Omental fat pad (tissue), 4 donors: Measurements from ENCODE around the gene CTRB2. TPM values are rescaled to one million over a fixed set of nuclear protein-coding genes. Genes with fewer than 3 reads are reported as not detected.

ENCODE experiments used
- ATAC-seq: fragments of 150-250 bp; one replicate; pipeline ENCODE4 v1.9.1; 2016; ENCODE audit warnings: mild to moderate bottlenecking, moderate library complexity; ENCODE audit not compliant: low FRiP score
- DNase-seq: peaks from one replicate; pipeline ENCODE4 v3.0.0-alpha.2; 2019; ENCODE audit warnings: low spot score
- total RNA-seq, 4 donors: library from RNA; depleted of rRNA; stranded (reverse); fragments of >200 nt; gene quantifications; one replicate each; pipeline ENCODE4 v1.1.0, GENCODE V29; 2016
- TF ChIP-seq, protein P1 (sequence below), 3 donors: fragments of 450-650 bp; IDR thresholded peaks; one replicate each; pipeline ENCODE4 v1.5.1; 2016 to 2017; ENCODE audit warnings: antibody characterized with exemption in 3 of 3, mild to moderate bottlenecking in 3 of 3, moderate library complexity in 2 of 3

The CTRB2 gene
- total RNA-seq, 4 donors from 2014 or later, result not detected

GRCh38 chr16:75181630-75182029 is 25.3 kb downstream of the CTRB2 start:
- TF ChIP-seq, protein P1, sequence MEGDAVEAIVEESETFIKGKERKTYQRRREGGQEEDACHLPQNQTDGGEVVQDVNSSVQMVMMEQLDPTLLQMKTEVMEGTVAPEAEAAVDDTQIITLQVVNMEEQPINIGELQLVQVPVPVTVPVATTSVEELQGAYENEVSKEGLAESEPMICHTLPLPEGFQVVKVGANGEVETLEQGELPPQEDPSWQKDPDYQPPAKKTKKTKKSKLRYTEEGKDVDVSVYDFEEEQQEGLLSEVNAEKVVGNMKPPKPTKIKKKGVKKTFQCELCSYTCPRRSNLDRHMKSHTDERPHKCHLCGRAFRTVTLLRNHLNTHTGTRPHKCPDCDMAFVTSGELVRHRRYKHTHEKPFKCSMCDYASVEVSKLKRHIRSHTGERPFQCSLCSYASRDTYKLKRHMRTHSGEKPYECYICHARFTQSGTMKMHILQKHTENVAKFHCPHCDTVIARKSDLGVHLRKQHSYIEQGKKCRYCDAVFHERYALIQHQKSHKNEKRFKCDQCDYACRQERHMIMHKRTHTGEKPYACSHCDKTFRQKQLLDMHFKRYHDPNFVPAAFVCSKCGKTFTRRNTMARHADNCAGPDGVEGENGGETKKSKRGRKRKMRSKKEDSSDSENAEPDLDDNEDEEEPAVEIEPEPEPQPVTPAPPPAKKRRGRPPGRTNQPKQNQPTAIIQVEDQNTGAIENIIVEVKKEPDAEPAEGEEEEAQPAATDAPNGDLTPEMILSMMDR (IDR thresholded peaks at IDR 0.05), result no peak
- ATAC-seq (no peak), DNase-seq (no peak)

DNA sequence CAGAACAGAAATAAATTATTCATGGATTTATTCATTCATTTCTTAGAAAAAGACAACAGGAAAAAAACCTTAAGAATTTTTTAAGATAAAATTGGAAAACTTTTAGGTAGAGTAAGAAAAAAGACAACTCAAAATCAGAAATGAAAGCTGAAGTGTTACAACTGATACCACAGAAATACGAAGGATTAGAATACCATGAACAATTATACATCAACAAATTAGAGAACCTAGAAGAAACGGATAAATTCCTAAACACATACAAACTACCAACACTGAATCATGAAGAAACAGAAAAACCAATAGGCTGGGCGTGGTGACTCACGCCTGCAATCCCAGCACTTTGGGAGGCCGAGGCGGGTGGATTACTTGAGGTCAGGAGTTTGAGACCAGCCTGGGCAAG is 27.8 kb downstream of the CTRB2 start:
- DNase-seq (no peak), ATAC-seq (no peak)
- TF ChIP-seq, protein P1 (IDR thresholded peaks at IDR 0.05), result no peak

DNA sequence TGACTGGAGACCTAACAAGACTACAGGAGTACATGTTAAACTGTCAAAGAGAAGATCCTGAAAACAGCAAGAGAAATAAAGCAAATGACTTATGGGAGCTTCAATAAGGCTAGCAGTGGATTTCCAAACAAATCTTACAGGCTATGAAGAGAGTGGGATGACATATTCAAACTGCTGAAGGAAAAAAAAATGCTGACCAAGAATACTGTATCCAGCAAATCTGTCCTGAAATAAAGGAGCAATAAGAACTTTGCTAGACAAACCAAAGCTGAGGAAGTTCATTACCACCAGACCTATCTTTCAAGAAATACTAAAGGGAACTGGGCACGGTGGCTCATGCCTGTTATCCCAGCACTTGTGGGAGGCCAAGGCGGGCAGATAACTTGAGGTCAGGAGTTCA is 30.0 kb downstream of the CTRB2 start:
- TF ChIP-seq, protein P1 (IDR thresholded peaks at IDR 0.05), result no peak
- DNase-seq (no peak), ATAC-seq (no peak)

- DNase-seq (no peak), ATAC-seq (no peak)
- TF ChIP-seq, protein P1 (IDR thresholded peaks at IDR 0.05), result no peak
Measured at GRCh38 chr16:75175074-75175473, 31.9 kb downstream of the CTRB2 start.

DNA sequence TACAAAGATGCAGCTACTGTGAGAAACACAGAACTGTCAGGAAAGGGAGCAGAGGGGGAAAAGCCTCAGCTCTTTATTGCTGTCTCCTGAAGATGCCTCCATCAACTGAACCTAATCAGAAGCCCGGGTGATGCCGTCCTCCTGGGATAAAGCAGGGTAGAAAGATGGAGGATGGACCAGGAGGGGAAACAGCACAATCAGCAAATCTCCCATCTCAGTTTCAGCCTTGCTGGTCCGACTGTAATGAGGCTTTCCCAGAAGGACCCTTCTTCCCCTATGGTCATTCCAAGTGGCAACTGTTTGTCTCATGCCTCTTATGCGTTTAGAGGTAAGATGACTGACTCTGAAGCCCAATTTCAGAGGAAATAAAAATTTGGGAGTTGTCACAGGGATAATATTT is 34.4 kb downstream of the CTRB2 start:
- ATAC-seq (no peak), DNase-seq (no peak)
- TF ChIP-seq, protein P1 (IDR thresholded peaks at IDR 0.05), result no peak

GRCh38 chr16:75169899-75170405 is 37.0 kb downstream of the CTRB2 start:
- no peak for DNase-seq
- TF ChIP-seq, protein P1 (IDR thresholded peaks at IDR 0.05), result no peak
- ATAC-seq, result no peak

- TF ChIP-seq, protein P1 (IDR thresholded peaks at IDR 0.05), result no peak
- ATAC-seq, result no peak
- DNase-seq, result no peak
Measured at GRCh38 chr16:75160386-75160785, 46.6 kb downstream of the CTRB2 start.

Other genes starting within 250 kb of the CTRB2 start
- gene WDR59, start 222.0 kb downstream of the CTRB2 start, total RNA-seq, result 10 to 100 TPM; 16.3 to 30.6 (median 21.8) TPM
- gene ZNRF1, start 208.1 kb downstream of the CTRB2 start, total RNA-seq, result 10 to 100 TPM in 3 of 4 donors, 1 to 10 TPM in 1; 7.5 to 20.7 (median 15.1) TPM
- gene LDHD, start 90.4 kb downstream of the CTRB2 start, total RNA-seq, result 10 to 100 TPM; 10.2 to 52.5 (median 17.4) TPM
- gene ZFP1, start 58.6 kb downstream of the CTRB2 start, total RNA-seq, result 10 to 100 TPM in 1 of 4 donors, 1 to 10 TPM in 3; 5.5 to 12.6 (median 7.0) TPM
- gene CTRB1, start 11.8 kb upstream of the CTRB2 start, total RNA-seq, result under 1 TPM in 1 of 4 donors, not detected in 3; 0.69 TPM
- 10 to 100 TPM; 30.1 to 98.0 (median 38.0) TPM for gene BCAR1, start 44.5 kb upstream of the CTRB2 start, total RNA-seq
- 10 to 100 TPM; 37.5 to 54.4 (median 49.2) TPM for gene CFDP1, start 226.3 kb upstream of the CTRB2 start, total RNA-seq